ENCODE results near the gene TRRAP.
A peak's percentile ranks its signal among the peaks of the same experiment; 100 is the strongest.
"Not testable (repeated sequence)": the region's sequence is repeated elsewhere in the genome, so short reads cannot be mapped to it uniquely, and the experiment has no call there.

Gene TRRAP

DNA sequence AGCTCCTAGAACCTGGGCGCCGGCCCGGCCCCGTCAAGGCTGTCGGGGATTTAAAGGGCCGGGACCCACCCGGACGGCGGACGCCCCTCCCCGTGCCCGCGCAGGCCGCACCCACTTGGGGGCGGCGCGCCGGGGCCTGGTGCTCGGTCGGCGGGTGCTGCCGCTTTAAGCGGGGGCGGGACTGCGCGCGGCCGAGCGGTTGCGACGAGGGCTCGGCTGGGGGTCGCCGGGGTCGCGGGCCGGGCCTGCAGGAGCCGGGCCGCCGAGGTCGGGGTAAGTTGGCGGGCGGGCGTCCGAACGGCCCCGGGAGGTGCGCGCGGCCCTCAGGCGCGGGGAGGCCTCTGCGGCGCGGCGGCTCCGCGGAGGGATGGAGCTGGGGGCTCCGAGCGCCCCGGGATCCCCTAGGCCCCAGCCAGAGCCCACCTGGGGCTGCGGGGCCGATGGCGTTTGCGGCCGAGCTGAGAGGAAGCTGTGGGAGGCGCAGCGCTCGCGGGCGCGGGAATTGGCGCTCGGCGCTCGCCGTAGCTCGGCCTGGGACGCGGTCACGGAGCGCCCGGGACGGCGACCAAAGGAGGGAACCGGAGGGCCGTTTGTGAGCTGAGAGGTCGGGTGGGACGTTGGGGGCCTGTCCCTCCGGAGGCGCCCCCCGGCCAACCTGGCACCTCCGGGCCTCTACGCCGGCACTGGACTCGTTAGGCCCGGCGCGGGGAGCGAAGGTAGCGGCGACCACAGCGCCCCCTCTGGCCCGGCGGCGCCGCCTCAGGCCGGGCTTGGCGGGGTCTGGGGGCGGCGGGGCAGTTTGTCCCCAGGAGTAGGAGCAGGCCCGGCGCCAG is at the start of gene TRRAP:
TSS of gene TRRAP (plus strand) at position 168 of the 833 bp plus-strand sequence. CDS start 2,619 bp downstream, outside the sequence.
- DNase-seq (ENCODE audit: low spot score): peak; percentile 91

DNA sequence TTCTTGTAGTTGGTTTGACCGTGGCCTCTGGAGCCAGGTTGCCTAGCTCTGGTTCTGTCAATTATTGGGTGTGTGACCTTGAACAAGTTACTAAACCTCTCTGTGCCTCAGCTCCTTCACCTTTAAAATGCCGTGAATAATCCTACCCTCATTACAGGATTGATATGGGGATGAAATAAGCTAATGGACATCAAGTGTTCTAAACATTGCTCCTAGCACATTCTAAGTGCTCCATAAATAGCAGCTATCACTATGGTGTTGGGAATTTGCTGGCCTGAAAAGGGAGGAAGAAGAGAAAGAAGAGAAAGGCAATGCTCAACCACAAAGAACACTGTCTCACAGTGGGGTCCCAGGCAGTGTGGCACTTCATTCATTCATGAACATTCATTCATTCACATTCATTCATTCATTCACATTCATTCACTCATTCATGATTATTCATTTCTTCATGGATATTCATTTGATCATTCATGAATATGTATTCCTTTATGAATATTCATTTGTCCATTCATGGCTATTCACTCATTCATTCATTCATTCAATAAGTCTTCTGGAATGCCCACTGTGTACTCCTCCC is 47.3 kb upstream of the TRRAP start:
- no peak for DNase-seq (ENCODE audit: low spot score)

DNA sequence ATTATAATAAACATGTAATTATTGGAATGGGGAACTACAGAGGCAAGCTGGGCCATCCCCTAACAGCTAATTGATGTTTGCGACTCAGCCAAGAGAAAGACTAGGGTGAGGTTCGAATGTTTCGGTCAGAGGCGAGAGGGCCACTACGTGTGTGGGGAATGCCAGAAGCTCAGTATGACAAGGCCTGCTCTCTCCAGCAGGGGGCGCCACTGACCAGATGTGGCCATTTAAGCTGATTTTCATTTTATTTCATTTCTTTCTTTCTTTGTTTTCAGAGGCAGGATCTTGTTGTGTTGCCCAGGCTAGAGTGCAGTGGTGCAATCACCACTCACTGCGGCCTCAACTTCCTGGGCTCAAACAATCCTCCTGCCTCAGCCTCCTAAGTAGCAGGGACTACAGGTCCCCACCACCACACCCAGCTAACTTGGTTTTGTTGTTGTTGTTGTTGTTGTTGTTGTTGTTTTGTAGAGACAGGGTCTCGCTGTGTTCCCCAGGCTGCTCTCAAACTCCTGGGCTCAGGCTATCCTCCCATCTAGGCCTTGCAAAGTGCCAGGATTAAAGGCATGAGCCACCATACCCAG is 46.6 kb upstream of the TRRAP start:
- DNase-seq (ENCODE audit: low spot score): no peak

DNA sequence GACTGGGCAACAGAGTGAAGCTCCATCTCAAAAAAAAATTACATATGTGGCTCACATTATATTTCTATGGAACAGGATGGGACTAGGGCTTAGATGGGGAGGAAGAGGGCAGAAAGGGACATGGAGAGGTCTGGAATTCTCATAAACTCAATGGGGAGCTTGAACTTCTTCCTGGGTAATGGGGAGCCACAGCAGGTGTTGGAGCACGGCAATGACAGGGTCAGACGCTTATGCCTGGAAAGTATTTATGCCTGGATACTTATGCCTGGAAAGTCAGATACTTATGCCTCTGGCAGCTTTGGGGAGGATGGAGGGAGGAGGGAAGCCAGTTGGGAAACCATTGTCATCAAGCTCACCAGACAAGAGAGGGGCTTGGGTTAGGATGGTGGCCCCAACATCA is 45.3 kb upstream of the TRRAP start:
- DNase-seq (ENCODE audit: low spot score): no peak

- no peak for DNase-seq (ENCODE audit: low spot score)
Measured at GRCh38 chr7:98834949-98835348, 43.4 kb upstream of the TRRAP start.

DNA sequence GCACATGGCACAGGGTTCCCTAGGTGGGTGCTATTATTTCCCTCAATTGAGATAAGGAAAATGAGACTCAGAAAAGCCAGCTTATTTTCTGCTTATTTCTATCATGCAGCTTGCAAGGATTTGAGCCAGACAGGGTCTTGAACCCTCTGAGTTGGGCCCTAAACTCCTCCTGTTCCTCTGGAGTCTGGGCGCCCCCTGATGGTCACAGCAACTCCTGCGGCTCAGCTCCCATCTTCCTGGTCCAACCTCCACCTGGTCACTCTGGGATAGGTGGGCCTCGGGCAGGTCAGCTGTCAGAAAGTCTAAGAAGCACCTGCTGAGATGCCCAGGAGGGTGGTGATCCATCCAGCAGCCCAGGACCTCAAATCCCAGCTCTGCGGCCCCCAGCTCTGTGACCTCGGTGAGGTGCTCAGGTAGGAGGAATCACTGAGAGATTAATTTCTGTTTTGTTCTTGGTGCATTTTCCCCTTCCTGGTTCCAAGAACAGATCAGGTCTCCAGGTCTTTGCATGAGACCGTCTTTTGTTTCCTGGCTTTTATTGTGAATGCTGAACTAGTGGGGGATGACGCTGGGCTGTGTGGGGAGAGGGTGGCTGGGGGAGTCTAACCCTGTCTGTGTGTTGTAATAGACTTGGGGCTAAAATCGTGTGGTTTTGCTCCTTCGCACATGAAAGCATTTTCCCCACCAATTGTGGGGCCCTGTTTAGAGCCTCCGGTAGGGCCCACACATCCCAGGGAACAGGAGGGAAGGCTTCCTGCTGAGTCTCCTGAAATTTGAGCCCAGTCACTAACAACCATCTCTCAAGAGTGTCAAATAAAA is 41.3 kb upstream of the TRRAP start:
- DNase-seq (ENCODE audit: low spot score): no peak

DNA sequence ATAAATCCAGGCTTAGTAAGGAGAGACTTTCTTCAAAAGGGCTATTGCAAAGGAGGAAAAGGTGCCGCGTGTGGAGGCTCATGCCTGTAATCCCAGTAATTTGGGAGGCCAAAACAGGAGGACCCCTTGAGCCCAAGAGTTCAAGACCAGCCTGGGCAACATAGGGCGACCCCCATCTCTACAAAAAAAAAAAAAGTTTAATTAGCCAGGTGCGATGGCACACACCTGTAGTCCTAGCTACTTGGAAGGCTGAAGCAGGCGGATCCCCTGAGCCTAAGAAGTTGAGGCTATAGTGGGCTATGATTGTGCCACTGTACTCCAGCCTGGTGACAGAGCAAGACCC is 40.7 kb upstream of the TRRAP start:
- DNase-seq (ENCODE audit: low spot score): no peak

- no peak for DNase-seq (ENCODE audit: low spot score)
Measured at GRCh38 chr7:98840096-98840495, 38.2 kb upstream of the TRRAP start.

DNA sequence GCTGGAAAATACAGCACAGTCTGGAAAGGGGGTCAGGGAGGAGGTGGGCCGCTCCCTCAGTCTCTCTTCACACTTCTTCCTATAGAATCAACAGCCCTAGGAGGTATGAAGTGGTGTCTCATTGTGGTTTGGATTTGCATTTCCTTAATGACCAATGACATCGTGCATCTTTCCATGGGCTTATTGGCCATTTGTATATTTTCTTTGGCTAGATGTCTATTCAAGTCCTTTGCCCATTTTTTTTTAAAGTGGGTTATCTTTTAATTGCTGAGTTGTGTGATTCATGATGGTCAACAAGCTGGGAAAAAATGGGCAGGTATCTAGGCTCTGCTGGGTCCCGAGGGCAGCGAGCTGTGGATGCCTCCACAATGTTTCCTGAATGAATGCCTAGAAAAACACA is 37.6 kb upstream of the TRRAP start:
- DNase-seq (ENCODE audit: low spot score): no peak

- DNase-seq (ENCODE audit: low spot score): peak; percentile 75
Measured at GRCh38 chr7:98841179-98841997, 36.9 kb upstream of the TRRAP start.

DNA sequence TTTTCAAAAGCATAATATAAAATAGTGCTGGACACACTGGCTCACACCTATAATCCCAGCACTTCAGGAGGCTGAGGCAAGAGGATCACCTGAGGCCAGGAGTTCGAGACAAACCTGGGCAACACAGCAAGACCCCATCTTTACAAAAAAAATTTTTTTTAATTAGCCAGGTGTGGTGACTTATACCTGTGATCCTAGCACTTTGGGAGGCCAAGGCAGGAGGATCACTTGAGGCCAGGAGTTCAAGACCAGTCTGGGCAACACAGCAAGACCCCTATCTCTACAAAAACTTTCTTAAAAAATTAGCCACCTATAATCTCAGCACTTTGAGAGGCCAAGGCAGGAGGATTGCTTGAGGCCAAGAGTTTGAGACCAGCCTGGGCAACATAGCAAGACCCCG is 35.8 kb upstream of the TRRAP start:
- not testable (repeated sequence) for DNase-seq (ENCODE audit: low spot score)

DNA sequence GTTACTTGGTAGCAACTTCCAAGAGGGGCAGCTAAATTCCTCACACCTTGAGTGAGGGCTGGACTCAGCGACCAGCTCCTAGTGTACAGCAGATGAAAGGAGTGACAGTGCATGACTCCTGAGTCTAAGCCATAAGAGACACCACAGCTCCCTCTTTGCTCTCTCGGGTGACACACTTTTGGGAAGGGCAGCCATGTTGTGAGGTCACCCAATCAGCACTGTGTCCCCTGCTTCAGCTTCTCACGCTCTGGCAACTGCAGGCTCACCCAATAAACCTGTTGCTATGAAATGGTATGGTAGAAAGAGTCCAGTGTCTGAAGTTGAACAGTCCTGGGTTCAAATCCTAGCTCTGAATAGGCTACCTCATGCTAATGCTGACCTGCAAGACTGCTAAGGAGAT is 29.4 kb upstream of the TRRAP start:
- DNase-seq (ENCODE audit: low spot score): no peak

DNA sequence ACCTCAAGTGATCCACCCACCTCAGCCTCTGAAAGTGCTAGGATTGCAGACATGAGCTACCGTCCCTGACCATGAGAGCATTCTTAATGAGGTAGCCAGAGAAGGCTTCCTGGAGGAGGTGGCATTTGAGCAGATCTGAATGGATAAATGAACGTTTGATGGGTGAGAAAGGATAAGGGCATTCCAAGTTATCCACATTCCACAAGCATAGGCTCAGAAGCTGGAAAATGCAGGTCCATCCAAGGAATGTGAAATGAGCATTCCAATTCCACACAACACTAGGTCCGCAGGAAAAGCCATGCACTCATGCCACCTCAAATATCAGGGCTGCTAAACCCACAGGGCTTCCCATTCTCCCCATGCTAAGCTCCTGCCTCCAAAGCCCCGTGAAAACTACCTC is 25.5 kb upstream of the TRRAP start:
- DNase-seq (ENCODE audit: low spot score): peak; percentile 70

- no peak for DNase-seq (ENCODE audit: low spot score)
Measured at GRCh38 chr7:98855610-98856422, 22.5 kb upstream of the TRRAP start.

- no peak for DNase-seq (ENCODE audit: low spot score)
Measured at GRCh38 chr7:98860071-98860470, 18.3 kb upstream of the TRRAP start.

DNA sequence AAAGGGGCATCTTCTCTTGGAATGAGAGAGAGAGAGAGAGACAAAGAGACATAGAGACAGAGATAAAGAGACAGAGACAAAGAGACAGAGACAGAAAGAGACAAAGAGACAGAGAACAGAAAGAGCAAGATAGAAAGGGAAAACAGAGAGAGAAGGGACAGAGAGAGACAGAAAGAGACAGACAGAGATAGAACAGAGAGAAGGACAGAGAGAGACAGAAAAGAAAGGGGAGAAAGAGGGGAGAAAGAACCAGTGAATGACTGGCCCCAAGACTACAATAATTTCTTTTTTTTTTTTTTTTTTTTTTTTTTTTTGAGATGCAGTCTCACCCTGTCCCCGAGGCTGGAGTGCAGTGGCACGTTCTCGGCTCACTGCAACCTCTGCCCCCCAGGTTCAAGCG is 16.1 kb upstream of the TRRAP start:
- DNase-seq (ENCODE audit: low spot score): no peak

GRCh38 chr7:98862716-98863420 is 15.5 kb upstream of the TRRAP start:
- no peak for DNase-seq (ENCODE audit: low spot score)

GRCh38 chr7:98863601-98864000 is 14.7 kb upstream of the TRRAP start:
- DNase-seq (ENCODE audit: low spot score): no peak

DNA sequence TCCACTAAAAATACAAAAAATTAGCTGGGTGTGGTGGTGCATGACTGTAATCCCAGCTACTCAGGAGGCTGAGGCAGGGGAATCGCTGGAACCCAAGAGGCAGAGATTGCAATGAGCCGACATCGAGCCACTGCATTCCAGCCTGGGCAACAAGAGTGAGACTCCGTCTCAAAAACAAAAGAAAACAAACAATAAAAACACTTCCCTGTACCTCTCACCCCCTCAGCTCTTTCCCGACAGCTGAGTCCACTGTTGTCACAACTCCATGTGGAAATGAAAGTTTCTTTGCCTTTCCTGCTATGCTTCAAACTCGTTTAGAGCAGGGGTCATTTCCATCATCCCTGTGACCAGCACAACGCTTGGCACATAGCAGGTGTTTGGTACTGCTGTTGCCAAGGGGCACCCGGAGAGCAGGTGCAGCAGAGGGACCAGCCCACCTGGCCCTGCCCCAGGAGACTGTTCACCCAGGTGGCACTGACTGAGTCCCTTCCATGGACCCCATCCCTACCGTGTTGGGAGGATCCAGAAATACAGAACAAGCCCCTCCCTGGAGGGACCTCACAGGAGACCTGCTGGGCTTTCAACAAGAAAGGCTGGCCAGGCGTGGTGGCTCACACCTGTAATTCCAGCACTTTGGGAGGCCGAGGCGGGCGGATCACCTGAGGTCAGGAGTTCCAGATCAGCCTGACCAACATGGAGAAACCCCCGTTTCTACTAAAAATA is 13.4 kb upstream of the TRRAP start:
- DNase-seq (ENCODE audit: low spot score): no peak

DNA sequence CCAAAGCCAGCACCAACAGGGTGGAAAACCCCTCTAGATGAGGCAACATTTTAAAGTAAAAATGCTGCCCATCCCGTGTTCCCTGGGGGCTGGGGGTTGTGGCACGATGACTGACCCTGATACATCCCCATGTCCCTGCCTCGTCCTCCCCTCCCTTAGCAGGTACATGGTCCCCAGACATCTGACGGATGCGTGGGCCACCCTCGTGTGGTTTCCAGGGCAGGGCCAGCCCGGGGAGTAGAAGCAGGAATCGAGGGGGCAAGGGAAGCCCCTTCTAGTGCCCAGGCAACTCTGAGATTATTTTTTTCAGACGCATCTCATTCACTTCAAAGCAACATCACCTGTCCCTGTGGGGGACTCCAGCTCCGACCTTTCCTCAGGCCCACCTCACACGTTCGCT is 12.0 kb upstream of the TRRAP start:
- no peak for DNase-seq (ENCODE audit: low spot score)

All from AG08395 (cell line).